Astrocyte (in vitro differentiated cells and primary cell): ENCODE results near the gene AOC3.

Experiments
- CTCF ChIP-seq: IDR thresholded peaks from 2 replicates; pipeline ENCODE4 v1.5.1; 2011; ENCODE audit warnings: low read depth, mild to moderate bottlenecking, inconsistent platforms, low read length, moderate library complexity; ENCODE audit not compliant: insufficient read depth
- EZH2 ChIP-seq: IDR thresholded peaks from 2 replicates; pipeline ENCODE4 v1.6.1; 2012; ENCODE audit warnings: mild to moderate bottlenecking, low read length, inconsistent platforms; ENCODE audit not compliant: insufficient read depth

- TF ChIP-seq CTCF = no peak
- TF ChIP-seq EZH2 = no peak
Observed at GRCh38 chr17:42844761-42845555, 6.0 kb upstream of the AOC3 start.
